Stimulated activated CD4-positive, alpha-beta T cell treated with anti-CD3 and anti-CD28 coated beads, Interleukin-12 subunit alpha, Interleukin-12 subunit beta, amount 100 ng/mL, for 24 hours (primary cell): Measurements from ENCODE around the gene SPDEF.

Experiments used
- DNase-seq, 2 experiments: peaks; one replicate each; pipeline ENCODE4 v3.0.0-alpha.2; 2020; ENCODE audit warnings: low read depth in 2 of 2

Gene SPDEF

DNA sequence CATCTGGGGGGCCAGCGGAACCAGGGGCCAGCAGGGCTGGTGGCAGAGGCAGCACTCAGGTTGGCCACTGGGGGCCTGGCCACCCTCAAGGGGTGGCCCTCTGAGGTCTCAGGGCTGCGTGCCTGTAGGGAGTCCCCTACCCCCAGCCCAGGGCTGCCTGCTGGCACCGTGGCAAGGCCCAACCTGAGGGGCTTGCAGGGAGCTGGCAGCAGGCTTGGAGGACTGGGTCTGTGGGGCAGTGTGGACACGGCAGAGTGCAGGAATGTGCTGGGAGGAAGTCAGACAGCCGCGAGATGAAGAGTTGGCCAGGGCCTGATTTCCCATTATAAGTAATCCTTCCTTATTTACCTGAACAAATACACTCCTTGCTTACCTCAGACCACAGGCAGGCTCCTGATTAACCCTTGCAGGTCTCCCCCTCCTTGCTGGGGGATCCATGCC, at the start of gene SPDEF:
Gene SPDEF (minus strand): TSS at position 299 of the 441 bp plus-strand sequence. CDS start 11,874 bp downstream, outside the sequence.
- no peak for DNase-seq

DNA sequence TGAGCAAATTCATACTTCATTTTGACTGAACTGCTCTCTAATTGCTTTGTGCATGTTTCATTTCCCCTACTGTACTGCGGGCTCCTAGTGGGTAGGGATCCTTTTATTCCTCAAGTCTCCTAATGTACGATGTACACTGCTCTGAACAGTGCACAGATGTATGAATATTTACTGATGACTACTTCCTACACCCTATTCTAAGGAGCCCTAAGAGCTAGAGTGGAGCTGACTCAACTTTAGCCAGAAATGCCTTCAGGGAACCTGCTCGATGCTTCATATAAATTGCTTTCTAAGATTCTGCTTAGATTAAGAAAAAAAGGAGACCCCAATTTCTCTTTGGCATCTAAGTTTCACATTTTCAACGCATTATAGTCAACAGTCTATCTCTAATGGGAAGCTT, 47.6 kb upstream of the SPDEF start:
- DNase-seq = no peak

DNA sequence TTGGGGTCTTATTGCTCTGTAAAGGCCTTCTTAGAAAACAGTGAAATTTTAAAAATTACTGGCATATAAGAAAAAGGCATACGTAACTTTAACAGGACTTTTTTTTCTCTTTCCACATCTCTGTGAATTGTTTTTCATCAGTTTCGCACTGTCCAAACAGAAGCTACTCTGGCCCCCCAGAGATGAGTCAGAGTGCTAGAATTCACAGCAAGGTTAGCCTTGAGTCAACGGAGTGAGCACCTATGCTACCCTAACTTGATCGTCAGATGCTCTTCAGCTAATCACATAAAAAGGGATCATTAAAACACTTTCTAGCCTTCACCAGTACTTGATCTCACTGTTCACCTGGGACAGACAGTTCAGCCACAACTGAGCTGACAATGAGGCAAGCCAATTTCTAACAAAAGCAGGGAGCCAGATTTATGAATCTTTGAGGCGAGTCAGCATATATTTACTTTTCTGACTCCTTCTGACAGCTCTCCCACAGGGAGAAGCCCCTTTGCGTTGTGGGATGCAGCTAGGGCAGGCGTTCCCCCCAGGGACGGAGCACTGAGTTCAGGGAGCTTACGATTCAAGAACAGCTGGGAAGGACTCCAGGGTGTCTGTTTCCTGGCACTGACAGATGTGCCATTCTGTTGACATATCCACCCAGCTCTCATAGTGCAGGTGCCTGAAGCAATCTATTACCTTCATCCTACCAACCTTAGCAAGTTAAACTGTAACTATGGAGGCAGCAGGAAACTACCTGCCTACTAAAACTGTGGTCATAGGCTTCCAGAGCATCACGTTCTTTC, 46.4 kb upstream of the SPDEF start:
- DNase-seq = no peak

DNA sequence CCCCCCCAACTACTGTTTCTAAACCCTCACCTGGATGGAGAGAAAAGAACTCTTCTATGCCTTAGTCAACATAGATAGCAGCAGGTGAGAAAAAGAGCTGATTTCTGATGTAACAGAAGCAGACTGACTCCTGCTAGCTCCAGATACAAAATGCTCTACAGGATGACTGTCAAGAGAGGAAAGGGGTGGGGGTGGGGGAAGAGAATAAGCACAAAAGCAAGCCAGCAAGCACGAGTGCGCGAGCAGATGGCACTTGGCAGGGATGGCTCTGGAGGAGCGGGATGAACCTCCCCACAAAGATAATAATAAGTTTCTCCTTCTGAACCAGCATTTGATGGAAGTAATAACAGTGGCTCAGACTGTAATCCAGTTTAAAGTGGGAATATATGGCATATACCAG, 45.6 kb upstream of the SPDEF start:
- no peak for DNase-seq

DNA sequence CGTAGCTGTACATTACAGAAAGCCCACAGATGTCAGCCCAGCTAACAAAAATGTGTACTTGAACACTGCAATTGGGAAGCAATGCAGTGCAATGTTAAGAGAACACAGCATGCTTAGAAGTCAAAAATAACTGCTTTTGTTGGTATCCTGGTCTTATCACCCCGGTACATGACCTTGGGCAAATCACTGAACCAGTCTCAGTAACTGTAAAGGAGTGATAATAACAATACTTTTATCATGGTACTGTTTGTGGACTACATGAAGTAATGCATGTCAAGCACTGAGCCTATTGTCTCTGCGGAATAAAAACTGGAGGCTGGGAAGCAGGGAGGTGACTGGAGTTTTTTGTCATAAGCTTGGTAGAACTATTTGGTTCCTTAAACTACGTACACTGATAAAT, 44.7 kb upstream of the SPDEF start:
- no peak for DNase-seq

DNA sequence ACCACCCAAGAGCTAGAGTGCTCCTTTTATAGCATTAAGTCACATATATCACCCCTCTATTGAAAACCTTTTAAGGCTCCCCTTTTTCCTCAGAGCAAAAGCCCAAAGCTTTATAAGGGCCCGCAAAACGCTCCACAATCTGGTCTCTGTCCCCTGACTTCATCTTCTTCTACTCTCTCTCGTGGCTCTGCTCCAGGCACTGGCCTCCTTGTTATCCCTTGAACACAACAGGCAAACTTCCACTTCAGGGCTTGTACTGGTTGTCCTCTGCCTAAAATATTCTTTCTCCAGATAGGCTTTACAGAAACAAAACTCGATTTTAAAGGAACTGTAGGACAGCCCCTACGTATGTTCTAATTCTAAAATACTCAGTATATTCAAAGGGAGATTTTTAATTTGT, 44.0 kb upstream of the SPDEF start:
- DNase-seq = no peak

DNA sequence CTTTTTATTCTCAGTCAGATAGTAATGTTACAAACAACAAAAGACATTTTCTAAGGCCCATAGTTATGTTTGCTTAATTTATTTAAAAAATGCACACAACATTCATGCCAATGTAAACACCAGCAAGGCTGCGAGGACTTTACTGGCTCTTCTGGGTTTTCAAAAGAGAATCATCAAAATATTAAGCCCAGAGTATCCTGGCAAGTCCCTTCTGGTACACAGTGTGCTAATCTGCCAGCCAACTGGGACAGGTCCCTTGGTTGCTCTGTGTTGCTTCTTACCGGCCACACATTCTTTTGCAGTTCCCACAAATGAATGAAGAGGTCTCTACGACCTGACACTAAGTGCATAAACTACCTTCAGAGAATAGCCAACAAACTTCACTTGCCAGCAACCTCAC, 42.6 kb upstream of the SPDEF start:
- no peak for DNase-seq

DNA sequence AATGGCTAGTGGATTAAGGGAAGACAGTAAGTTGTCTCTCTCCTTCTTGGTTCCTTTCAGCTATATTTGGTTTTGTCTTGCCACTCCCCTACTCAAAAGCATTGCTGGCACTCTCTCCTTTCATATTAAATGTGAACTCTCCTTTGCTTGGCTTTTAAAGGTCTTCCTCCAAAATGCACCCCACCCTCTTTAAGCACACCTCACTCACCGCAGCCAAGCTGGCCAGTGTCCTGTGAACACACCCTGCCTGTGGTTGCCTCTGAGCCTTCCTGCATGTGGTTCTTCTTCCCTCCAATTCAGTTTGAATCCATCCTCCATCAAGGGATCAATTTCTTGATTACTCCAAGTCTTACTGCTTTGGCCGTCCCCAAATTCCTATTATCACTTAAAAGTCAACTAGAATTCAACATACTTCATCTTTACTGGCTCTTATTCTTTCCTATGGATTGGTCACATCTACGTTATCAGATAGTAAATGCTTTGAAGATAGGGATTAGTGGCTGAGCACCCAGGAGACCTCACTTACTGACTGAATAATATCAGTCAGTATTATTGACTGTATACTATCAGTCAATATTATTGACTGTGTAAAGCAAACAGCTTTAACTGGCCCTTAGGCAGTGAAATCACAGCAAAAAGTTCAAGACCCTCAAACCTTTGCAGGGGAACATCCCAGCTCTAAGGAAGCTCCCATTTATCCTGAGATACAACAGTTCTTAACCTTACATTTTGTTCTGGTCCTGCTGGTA, 41.6 kb upstream of the SPDEF start:
- DNase-seq = no peak

DNA sequence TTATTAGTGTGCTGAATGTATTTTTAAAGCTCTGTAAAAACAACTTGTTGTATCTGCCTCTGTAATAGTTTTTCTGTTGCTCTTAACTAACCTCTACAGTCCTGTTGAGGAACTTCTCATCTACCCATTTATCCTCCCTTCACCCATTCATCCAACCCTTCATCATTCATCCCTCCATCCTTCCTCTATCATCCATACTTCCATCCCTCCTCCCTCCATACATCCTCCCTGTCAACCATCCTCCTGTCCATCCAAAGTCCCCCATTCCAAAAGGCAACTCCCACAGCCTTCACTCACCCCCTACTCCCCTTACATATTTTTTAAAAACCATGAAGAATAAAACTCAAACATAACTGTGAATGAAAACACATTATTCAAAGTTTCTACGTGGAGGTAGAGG, 40.7 kb upstream of the SPDEF start:
- DNase-seq = no peak

DNA sequence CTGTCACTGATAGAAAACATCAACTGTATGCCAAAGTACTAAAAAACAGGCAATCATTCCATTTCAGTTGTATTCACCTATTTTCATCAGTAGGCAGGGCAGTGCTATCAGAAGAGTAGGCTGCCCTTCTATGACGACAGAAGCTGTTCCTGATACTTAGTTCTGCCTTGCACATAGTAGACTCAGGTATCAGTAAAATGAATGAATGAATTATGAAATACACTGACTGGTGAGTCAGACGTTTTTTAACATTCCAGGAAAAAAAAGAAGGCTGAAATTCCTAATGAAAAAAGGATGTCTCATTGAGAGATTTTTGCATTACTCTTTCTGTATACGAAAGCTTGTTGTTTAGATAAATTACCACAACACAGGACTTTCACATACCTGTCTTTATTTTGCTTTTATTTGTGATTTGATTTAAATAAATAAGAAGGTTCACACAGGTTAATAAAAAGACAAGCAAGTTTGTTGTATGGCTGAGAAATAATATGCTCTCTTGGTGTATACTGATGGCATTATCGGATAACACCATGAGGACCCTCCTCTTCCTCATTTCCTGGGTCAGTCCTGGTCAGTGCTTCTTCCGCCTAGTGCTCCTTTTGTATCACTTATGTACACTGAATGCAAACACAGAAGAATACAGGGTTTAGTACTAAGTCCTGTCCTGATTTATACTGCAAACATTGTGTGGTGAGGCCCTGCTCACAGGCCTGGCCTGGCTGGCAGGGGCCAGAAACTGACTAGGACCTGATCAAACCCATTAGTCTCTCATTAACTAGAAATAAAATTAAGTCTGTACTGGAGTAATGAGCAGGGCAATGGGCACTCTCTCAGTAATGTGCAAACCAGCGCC, 39.4 kb upstream of the SPDEF start:
- no peak for DNase-seq

DNA sequence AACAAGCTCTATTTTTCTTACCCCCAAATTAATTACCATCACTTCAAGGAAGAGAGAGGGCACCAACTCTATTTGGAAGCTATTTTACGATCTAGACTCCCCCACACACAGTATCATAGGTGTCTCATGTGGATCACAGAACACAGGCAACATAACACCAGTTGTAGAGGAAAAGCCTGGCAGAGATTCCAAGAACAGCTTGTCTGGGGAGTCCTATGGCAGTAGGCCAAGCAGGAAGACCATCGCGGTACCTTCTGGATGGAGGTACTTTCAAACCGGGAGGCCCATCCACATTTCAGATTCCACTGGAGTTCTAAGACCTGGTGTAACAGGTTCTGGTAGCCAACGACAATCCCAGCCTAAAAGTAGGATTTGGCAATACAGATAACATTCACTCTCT, 37.6 kb upstream of the SPDEF start:
- DNase-seq = no peak

DNA sequence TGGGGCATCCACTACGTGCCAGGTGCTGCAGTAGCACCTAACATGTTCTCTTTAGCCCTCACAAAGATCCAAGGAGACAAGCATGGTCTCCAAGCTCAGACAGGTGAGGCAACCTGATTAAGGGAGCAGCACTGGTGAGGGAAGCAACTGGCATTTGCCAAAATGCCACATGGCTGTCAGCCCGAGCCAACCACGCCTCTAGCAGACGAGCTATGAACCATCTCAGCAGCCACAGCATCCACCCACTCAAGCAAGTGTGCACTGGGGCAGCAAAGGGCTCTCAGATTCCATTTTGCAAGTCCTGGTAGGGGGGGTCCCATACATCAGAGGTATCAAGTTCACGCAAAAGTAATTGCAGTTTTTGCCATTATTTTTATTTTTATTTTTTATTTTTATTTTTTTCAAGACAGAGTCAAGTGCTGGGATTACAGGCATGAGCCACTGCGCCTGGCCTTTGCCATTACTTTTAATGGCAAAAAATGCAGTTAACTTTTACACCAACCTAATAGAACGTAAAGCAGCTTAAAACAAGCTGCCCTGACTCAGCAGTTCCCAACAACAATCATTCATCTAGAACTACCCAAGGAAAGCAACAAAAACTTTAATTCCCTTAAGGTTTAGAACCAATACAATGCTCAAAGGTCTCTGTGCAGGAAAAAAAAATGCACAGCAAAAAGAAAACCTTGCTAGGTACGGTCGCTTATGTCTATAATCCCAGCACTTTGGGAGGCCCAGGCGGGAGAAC, 36.3 kb upstream of the SPDEF start:
- no peak for DNase-seq

DNA sequence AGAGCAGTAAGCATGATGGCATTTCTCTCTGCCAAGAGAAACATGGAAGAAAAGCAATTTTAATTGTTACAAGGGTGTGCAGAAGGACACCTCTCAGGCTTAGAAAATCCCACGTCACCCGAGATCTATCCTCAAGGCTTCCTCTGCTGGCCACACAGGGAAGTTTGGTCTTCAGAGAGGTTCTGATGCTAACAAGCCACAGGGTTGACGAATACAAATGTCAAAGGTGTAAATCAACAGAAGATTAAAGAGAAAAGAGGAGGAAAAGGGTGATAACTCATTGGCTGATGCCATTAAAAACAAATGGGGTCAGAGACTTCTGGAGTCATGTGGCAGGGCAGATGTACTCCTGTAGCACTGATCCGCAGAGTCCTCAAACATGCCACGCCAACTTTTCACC, 33.6 kb upstream of the SPDEF start:
- no peak for DNase-seq

DNA sequence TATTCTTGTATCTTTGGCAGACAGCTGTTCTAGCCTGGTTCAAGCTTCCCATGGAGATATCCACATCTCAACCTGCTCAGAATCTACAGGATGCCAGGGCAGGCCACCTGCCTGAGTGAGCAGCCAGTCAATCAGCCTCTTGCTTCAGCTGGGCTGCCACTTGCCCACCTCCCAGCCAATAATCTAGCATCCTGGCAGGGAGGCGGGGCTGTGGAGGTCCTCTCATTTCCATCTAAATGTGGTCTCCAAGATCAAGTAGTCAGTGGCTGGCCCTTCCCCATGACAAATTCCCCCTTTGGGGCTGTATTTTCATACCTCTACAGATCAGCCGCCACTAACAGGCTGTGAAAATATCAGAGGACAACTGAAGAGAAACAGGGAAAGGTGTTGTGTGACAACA, 33.0 kb upstream of the SPDEF start:
- no peak for DNase-seq

DNA sequence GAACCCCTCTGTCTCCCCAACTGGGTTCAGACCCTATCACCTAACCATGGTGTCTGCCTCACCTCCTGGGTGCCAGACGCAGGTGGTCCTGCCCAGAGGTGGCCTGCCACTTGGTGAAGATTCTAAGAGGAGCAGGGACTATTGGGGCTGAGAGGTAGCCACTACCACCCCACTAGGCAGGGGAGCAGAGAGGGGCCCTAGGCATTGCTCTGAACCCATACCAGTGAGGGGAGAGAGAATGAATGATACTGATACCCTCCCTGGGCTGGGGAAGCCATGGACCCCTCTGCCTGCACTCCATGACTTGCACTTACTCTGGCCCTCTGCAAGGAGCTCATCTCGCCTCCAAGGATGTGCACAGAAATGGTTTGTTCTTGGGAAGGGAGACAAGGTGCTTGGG, 31.7 kb upstream of the SPDEF start:
- no peak for DNase-seq

DNA sequence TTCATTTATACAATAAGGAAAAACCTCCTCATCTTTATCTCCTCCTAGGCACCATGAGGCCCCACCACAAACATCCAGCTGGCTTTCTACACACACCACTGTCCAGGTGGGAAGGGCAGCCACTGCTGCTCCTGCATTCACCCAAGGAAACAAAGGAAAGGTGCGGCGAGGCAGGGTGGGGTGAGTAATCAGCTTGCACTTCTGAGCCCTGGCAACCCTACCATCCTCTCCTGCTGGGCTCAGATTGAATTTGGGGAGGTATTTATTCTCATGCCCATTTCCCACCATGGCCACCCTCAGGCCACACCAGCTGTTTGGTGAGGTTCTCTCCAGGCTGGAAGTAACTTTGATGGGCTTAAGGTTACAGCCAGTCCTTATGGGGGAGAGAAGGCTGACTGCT, 31.2 kb upstream of the SPDEF start:
- DNase-seq = no peak

DNA sequence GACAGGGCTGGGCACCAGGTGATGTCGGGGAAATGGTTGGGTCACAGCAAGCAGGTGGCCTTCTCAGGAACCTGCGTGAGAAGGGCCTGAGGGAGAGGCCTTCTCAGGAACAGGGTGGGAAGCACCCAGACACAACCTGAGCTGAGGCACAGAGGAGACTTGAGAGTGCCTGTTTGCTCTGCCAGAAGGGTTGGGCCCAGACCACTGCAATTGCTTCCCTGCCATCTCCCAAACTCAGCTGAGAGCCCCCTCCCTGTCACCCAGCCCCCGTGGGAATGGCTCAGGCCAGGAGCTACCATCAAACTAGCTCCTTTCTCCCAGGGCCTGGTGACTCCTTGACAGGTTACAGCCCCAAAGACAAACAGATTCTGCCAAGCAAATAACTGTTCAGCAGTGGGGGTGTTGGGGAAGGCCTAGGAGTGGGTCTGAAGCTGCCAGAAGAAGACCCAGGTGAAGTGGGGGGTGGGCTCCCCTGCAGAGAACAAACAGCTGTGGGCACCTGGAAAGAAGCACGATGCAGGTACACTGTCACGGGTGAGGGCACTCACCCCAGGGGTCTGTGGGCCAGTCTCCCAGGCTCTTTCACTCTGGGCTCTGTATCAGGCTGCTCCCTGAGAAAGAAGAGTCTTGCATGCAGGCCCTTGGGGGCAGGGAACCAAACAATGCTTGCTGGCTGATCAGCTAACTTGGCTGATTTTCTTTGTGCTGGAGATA, 30.4 kb upstream of the SPDEF start:
- DNase-seq = no peak

DNA sequence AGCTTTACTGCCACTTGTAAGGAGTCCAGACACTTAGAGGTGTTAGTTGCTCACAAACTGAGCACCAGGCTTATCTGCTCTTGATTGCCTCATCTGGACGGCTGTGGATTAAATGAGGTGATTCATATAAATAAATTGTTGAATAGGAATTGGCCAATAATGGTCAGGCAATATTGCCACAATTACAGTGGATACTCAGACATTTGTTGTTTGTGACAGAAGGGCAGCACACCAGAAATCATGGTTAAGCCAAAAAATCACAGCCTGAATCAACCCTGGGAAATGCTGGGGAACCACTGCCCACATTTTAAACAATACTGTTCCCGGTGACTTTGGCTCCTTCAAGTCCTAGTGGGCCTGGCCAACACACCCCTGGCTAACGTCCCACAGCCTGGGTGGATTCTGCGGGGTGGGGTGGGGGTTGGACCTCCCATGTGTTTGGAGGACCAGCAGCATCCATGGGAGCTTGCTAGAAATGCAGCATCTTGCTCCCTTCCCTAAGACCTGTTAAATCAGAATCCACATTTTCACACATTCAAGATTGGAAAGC, 29.5 kb upstream of the SPDEF start:
- no peak for DNase-seq

DNA sequence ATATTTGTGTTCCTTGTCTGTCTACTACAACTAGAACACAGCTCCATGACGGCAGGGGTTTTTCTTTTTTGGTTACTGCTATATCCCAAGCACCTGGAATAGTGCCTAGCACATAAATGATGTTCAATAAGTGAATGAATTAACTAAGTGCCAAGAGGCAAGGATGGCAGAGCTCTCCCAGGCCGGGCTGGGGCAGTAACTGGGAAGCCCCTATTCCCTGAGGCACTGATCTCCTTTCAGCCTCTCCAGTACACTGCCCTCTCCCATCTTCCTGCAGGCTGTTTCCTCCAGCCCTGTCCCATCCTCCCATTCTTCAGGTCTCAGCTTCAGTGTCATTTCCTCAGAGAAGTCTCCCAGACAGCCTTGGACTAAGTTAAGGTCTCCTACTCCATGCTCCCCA, 29.0 kb upstream of the SPDEF start:
- DNase-seq = no peak

DNA sequence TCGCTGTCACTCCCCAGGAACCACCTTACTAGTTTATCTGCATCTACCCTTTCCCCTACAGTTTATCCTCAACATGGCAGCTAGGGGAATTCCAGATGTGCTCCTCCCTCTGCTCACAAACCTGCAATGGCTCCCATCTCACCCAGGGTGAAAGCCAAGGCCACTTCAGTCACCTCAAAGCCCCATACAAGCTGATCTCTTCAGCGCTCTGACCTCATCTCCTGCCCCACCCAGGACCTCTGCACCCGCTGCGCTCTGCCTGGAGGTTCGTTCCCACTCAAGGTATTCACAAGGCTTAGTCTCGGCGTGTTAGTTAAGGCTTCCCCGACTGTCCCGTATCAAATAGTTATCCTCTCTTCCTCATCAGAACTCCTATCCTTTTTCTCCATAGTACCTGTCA, 28.6 kb upstream of the SPDEF start:
- no peak for DNase-seq
